ENCODE results near the gene OGG1. TPM values are rescaled to one million over a fixed set of nuclear protein-coding genes. Genes with fewer than 3 reads are reported as not detected.
A peak's percentile ranks its signal among the peaks of the same experiment; 100 is the strongest.

Gene OGG1
- total RNA-seq, 5 donors from 2014 or later (not counting 1 experiment from before 2014, with no cell fraction given), result 18.3 to 41.3 (median 38.1) TPM

GRCh38 chr3:9732080-9732739, 17.5 kb upstream of the OGG1 start:
- Histone ChIP-seq H3K27ac (ENCODE audit: low read length) (peak overlapping the region; percentile 79), H3K9me3 (no peaks in the 10 kb centered on the region), H3K36me3 (ENCODE audit: control insufficient read depth in 2 of 2, extremely low read depth in 1 of 2, insufficient read depth in 1 of 2, low read length in 1 of 2) (peaks cover 0 to 31% of the 10 kb centered on the region in 2 donors), H3K27me3 (replicated peaks in 1 of 2; ENCODE audit: control insufficient read depth in 2 of 2, extremely low read depth in 1 of 2, insufficient read depth in 2 of 2, low read length in 1 of 2) (no peaks in the 10 kb centered on the region), H3K4me1 (ENCODE audit: control insufficient read depth in 1 of 2, extremely low read depth in 1 of 2, insufficient read depth in 2 of 2, low read length in 2 of 2) (peaks cover 12 to 47% of the 10 kb centered on the region in 2 experiments), H3K4me3 (ENCODE audit: control insufficient read depth in 1 of 2, extremely low read depth in 1 of 2, low read length in 1 of 2) (peak overlapping the region; percentile 66 to 90)
- peak in 31 of 35 experiments; percentile 12 to 55 (median 32) for DNase-seq
- H3K4me1 Mint-ChIP-seq, result peaks cover 60 to 65% (median 64%) of the 10 kb centered on the region in 3 donors
- H3K36me3 Mint-ChIP-seq, result peaks cover 28% of the 10 kb centered on the region
- ChIA-PET POLR2A (no interaction called here), CTCF (interaction anchor here in 1 of 2 donors (0.9 kb wide), 1 partner anchor 18 kb away, joined by 4 read pairs; no protein-coding TSS in a partner anchor)
- WGBS (ENCODE audit: insufficient coverage), result under 1% methylated on average over 41 of the region's 41 CpGs
- ATAC-seq (replicated peaks in 1 of 4), result no peak
- no peaks in the 10 kb centered on the region for H3K9me3 Mint-ChIP-seq
- H3K4me3 Mint-ChIP-seq, result peak overlapping the region; percentile 83 to 91 (median 83)
- H3K27ac Mint-ChIP-seq, result peak overlapping the region; percentile 92 to 93
- no peaks in the 10 kb centered on the region for H3K27me3 Mint-ChIP-seq

- H3K4me1 Mint-ChIP-seq, result peaks cover 55 to 61% (median 60%) of the 10 kb centered on the region in 3 donors
- no peaks in the 10 kb centered on the region for H3K27me3 Mint-ChIP-seq
- DNase-seq (no peak), ATAC-seq (replicated peaks in 1 of 4) (no peak)
- peaks cover 9 to 42% of the 10 kb centered on the region in 2 experiments for H3K4me1 ChIP-seq (ENCODE audit: control insufficient read depth in 1 of 2, extremely low read depth in 1 of 2, insufficient read depth in 2 of 2, low read length in 2 of 2)
- POLR2A ChIA-PET, result no interaction called here
- no peaks in the 10 kb centered on the region for H3K9me3 ChIP-seq
- no peaks in the 10 kb centered on the region for H3K27me3 ChIP-seq (replicated peaks in 1 of 2; ENCODE audit: control insufficient read depth in 2 of 2, extremely low read depth in 1 of 2, insufficient read depth in 2 of 2, low read length in 1 of 2)
- H3K27ac Mint-ChIP-seq, result peak overlapping the region; percentile 92 to 93
- H3K4me3 ChIP-seq (ENCODE audit: control insufficient read depth in 1 of 2, extremely low read depth in 1 of 2, low read length in 1 of 2), result peak overlapping the region; percentile 66 to 90
- peak overlapping the region; percentile 79 for H3K27ac ChIP-seq (ENCODE audit: low read length)
- CTCF ChIA-PET, result interaction anchor here (0.9 to 1.3 kb wide), 2 partner anchors 17 kb away, joined by 4 to 5 read pairs; partner anchors contain the start of gene OGG1 (in 1 of the 2)
- WGBS (ENCODE audit: insufficient coverage), result 10% methylated on average over 2 of the region's 7 CpGs
- H3K36me3 ChIP-seq (ENCODE audit: control insufficient read depth in 2 of 2, extremely low read depth in 1 of 2, insufficient read depth in 1 of 2, low read length in 1 of 2), result peaks cover 0 to 36% of the 10 kb centered on the region in 2 donors
- peak overlapping the region; percentile 83 to 91 (median 83) for H3K4me3 Mint-ChIP-seq
- no peaks in the 10 kb centered on the region for H3K9me3 Mint-ChIP-seq
- peaks cover 28% of the 10 kb centered on the region for H3K36me3 Mint-ChIP-seq
These were observed 17.0 kb upstream of the OGG1 start for GRCh38 chr3:9732740-9733115.

- H3K9me3 ChIP-seq, result no peaks in the 10 kb centered on the region
- WGBS (ENCODE audit: insufficient coverage), result no CpG with 5 or more reads among the region's 2 CpGs
- Mint-ChIP-seq H3K27ac (peak overlapping the region in 1 of 2 donors; percentile 41), H3K4me1 (peaks cover 38 to 48% (median 46%) of the 10 kb centered on the region in 3 donors), H3K27me3 (no peaks in the 10 kb centered on the region), H3K36me3 (peaks cover 56% of the 10 kb centered on the region), H3K4me3 (no peak overlapping the region), H3K9me3 (no peaks in the 10 kb centered on the region)
- ChIA-PET POLR2A (no interaction called here), CTCF (interaction anchor here (0.5 to 1.2 kb wide), 6 partner anchors 9 to 97 kb away, joined by 3 to 5 read pairs (median 4); partner anchors contain the start of gene OGG1 (in 1 of the 2))
- H3K27me3 ChIP-seq (replicated peaks in 1 of 2; ENCODE audit: control insufficient read depth in 2 of 2, extremely low read depth in 1 of 2, insufficient read depth in 2 of 2, low read length in 1 of 2), result no peaks in the 10 kb centered on the region
- ATAC-seq (replicated peaks in 1 of 4), result no peak
- no peak overlapping the region for H3K4me3 ChIP-seq (ENCODE audit: control insufficient read depth in 1 of 2, extremely low read depth in 1 of 2, low read length in 1 of 2)
- DNase-seq, result no peak
- H3K36me3 ChIP-seq (ENCODE audit: control insufficient read depth in 2 of 2, extremely low read depth in 1 of 2, insufficient read depth in 1 of 2, low read length in 1 of 2), result peaks cover 18 to 76% of the 10 kb centered on the region in 2 donors
- H3K4me1 ChIP-seq (ENCODE audit: control insufficient read depth in 1 of 2, extremely low read depth in 1 of 2, insufficient read depth in 2 of 2, low read length in 2 of 2), result peaks cover 5 to 36% of the 10 kb centered on the region in 2 experiments
- H3K27ac ChIP-seq (ENCODE audit: low read length), result no peak overlapping the region
These were observed 12.9 kb upstream of the OGG1 start for GRCh38 chr3:9736831-9737230.

GRCh38 chr3:9739181-9739580, 10.6 kb upstream of the OGG1 start:
- ChIA-PET POLR2A (no interaction called here), CTCF (interaction anchor here in 1 of 2 donors (0.9 kb wide), 1 partner anchor 12 kb away, joined by 5 read pairs; no protein-coding TSS in a partner anchor)
- H3K36me3 Mint-ChIP-seq, result peaks cover 66% of the 10 kb centered on the region

GRCh38 chr3:9742560-9742959, 7.2 kb upstream of the OGG1 start:
- Histone ChIP-seq H3K4me1 (ENCODE audit: control insufficient read depth in 1 of 2, extremely low read depth in 1 of 2, insufficient read depth in 2 of 2, low read length in 2 of 2) (no peaks in the 10 kb centered on the region), H3K36me3 (ENCODE audit: control insufficient read depth in 2 of 2, extremely low read depth in 1 of 2, insufficient read depth in 1 of 2, low read length in 1 of 2) (peaks cover 45 to 99% of the 10 kb centered on the region in 2 donors), H3K9me3 (no peaks in the 10 kb centered on the region), H3K27me3 (replicated peaks in 1 of 2; ENCODE audit: control insufficient read depth in 2 of 2, extremely low read depth in 1 of 2, insufficient read depth in 2 of 2, low read length in 1 of 2) (no peaks in the 10 kb centered on the region), H3K4me3 (ENCODE audit: control insufficient read depth in 1 of 2, extremely low read depth in 1 of 2, low read length in 1 of 2) (no peak overlapping the region), H3K27ac (ENCODE audit: low read length) (no peak overlapping the region)
- WGBS (ENCODE audit: insufficient coverage), result no CpG with 5 or more reads among the region's 1 CpG
- Mint-ChIP-seq H3K27ac (no peak overlapping the region), H3K27me3 (no peaks in the 10 kb centered on the region), H3K36me3 (peaks cover 65% of the 10 kb centered on the region), H3K4me1 (peaks cover 0 to 3% (median 0%) of the 10 kb centered on the region in 3 donors), H3K4me3 (no peak overlapping the region), H3K9me3 (no peaks in the 10 kb centered on the region)
- ATAC-seq (replicated peaks in 1 of 4) (no peak), DNase-seq (no peak)
- POLR2A ChIA-PET, result no interaction called here
- CTCF ChIA-PET, result interaction anchor here in 1 of 2 donors (1.1 kb wide), 1 partner anchor 15 kb away, joined by 4 read pairs; no protein-coding TSS in a partner anchor

More at GRCh38 chr3:9739181-9739580, 10.6 kb upstream of the OGG1 start:
- Histone ChIP-seq H3K36me3 (ENCODE audit: control insufficient read depth in 2 of 2, extremely low read depth in 1 of 2, insufficient read depth in 1 of 2, low read length in 1 of 2) (peaks cover 28 to 94% of the 10 kb centered on the region in 2 donors), H3K27ac (ENCODE audit: low read length) (no peak overlapping the region), H3K4me1 (ENCODE audit: control insufficient read depth in 1 of 2, extremely low read depth in 1 of 2, insufficient read depth in 2 of 2, low read length in 2 of 2) (peaks cover 0 to 15% of the 10 kb centered on the region in 2 experiments), H3K4me3 (ENCODE audit: control insufficient read depth in 1 of 2, extremely low read depth in 1 of 2, low read length in 1 of 2) (no peak overlapping the region), H3K9me3 (no peaks in the 10 kb centered on the region), H3K27me3 (replicated peaks in 1 of 2; ENCODE audit: control insufficient read depth in 2 of 2, extremely low read depth in 1 of 2, insufficient read depth in 2 of 2, low read length in 1 of 2) (no peaks in the 10 kb centered on the region)
- Mint-ChIP-seq H3K4me3 (no peak overlapping the region), H3K4me1 (peaks cover 18 to 28% (median 26%) of the 10 kb centered on the region in 3 donors), H3K9me3 (no peaks in the 10 kb centered on the region), H3K27me3 (no peaks in the 10 kb centered on the region), H3K27ac (no peak overlapping the region)
- ATAC-seq (replicated peaks in 1 of 4) (no peak), DNase-seq (no peak)
- WGBS (ENCODE audit: insufficient coverage), result 96% methylated on average over 15 of the region's 15 CpGs

GRCh38 chr3:9743548-9743947, 6.2 kb upstream of the OGG1 start:
- WGBS (ENCODE audit: insufficient coverage), result 98% methylated on average over 18 of the region's 18 CpGs
- Histone ChIP-seq H3K4me1 (ENCODE audit: control insufficient read depth in 1 of 2, extremely low read depth in 1 of 2, insufficient read depth in 2 of 2, low read length in 2 of 2) (no peaks in the 10 kb centered on the region), H3K27ac (ENCODE audit: low read length) (no peak overlapping the region), H3K36me3 (ENCODE audit: control insufficient read depth in 2 of 2, extremely low read depth in 1 of 2, insufficient read depth in 1 of 2, low read length in 1 of 2) (peaks cover 44 to 96% of the 10 kb centered on the region in 2 donors), H3K4me3 (ENCODE audit: control insufficient read depth in 1 of 2, extremely low read depth in 1 of 2, low read length in 1 of 2) (no peak overlapping the region), H3K9me3 (no peaks in the 10 kb centered on the region), H3K27me3 (replicated peaks in 1 of 2; ENCODE audit: control insufficient read depth in 2 of 2, extremely low read depth in 1 of 2, insufficient read depth in 2 of 2, low read length in 1 of 2) (no peaks in the 10 kb centered on the region)
- ATAC-seq (replicated peaks in 1 of 4) (no peak), DNase-seq (no peak)
- Mint-ChIP-seq H3K9me3 (no peaks in the 10 kb centered on the region), H3K4me3 (no peak overlapping the region), H3K36me3 (peaks cover 58% of the 10 kb centered on the region), H3K27me3 (no peaks in the 10 kb centered on the region), H3K4me1 (peaks cover 0 to 3% (median 0%) of the 10 kb centered on the region in 3 donors), H3K27ac (no peak overlapping the region)
- CTCF ChIA-PET, result no interaction called here
- POLR2A ChIA-PET, result no interaction called here

Data from T-cell (primary cell).